GM10248 (cell line): ENCODE measurements around the gene RREB1.
"Not testable (repeated sequence)": the region's sequence is repeated elsewhere in the genome, so short reads cannot be mapped to it uniquely, and the experiment has no call there.

Source experiments
- CTCF ChIA-PET: fragments of 300-600 bp; sonication (Branson Sonifier 250); formaldehyde crosslinking; extraction: SDS; loops from one replicate; lab custom pipeline; 2021; ENCODE audit warnings: antibody characterized with exemption; lab: Yijun Ruan, JAX
- POLR2A ChIA-PET: fragments of 350-650 bp; sonication (Branson Sonifier 250); formaldehyde crosslinking; extraction: SDS; loops from one replicate; lab custom pipeline; 2020; ENCODE audit warnings: antibody characterized with exemption; lab: Yijun Ruan, JAX
- DNase-seq: peaks from one replicate; pipeline ENCODE4 v3.0.0; 2012; ENCODE audit errors: extremely low spot score
- CTCF ChIP-seq: IDR thresholded peaks from 2 replicates; pipeline ENCODE4 v1.5.1; 2012; ENCODE audit warnings: mild to moderate bottlenecking, low read depth; ENCODE audit errors: extremely low read depth, missing control alignments, control extremely low read depth

The RREB1 gene

GRCh38 chr6:7264041-7264440 lies 156.3 kb downstream of the RREB1 start:
- ChIA-PET POLR2A (no interaction called here), CTCF (interaction anchor here (1.0 to 3.2 kb wide), 6 partner anchors 11 to 540 kb away, joined by 3 to 32 read pairs (median 4); no protein-coding TSS in a partner anchor)
- DNase-seq = no peak

GRCh38 chr6:7264686-7265384 lies 157.1 kb downstream of the RREB1 start:
- ChIA-PET POLR2A (no interaction called here), CTCF (interaction anchor here (1.0 to 3.2 kb wide), 7 partner anchors 10 to 541 kb away, joined by 3 to 32 read pairs (median 4); no protein-coding TSS in a partner anchor)
- no peak for DNase-seq
- TF ChIP-seq CTCF = no peak

More at GRCh38 chr6:7264041-7264440, 156.3 kb downstream of the RREB1 start:
- no peak for TF ChIP-seq CTCF

- CTCF ChIA-PET = interaction anchor here (0.6 to 3.2 kb wide), 5 partner anchors 10 to 351 kb away, joined by 3 to 32 read pairs (median 4); no protein-coding TSS in a partner anchor
- DNase-seq, POLR2A ChIA-PET: not testable (repeated sequence)
Measured at GRCh38 chr6:7265385-7265726, 157.6 kb downstream of the RREB1 start.

GRCh38 chr6:7267071-7267465 lies 159.3 kb downstream of the RREB1 start:
- ChIA-PET POLR2A (interaction anchor here (0.6 kb wide), 1 partner anchor 49 kb away, joined by 3 read pairs; no protein-coding TSS in a partner anchor), CTCF (interaction anchor here (1.0 to 1.3 kb wide), 2 partner anchors 9 to 11 kb away, joined by 4 to 6 read pairs; no protein-coding TSS in a partner anchor)
- DNase-seq = no peak
- no peak for TF ChIP-seq CTCF

- DNase-seq = no peak
- CTCF ChIA-PET = interaction anchor here (1.0 to 1.3 kb wide), 2 partner anchors 8 to 11 kb away, joined by 4 to 6 read pairs; no protein-coding TSS in a partner anchor
- POLR2A ChIA-PET = no interaction called here
- TF ChIP-seq CTCF = no peak
Measured at GRCh38 chr6:7267466-7268091, 159.8 kb downstream of the RREB1 start.

GRCh38 chr6:7268362-7268761 lies 160.6 kb downstream of the RREB1 start:
- POLR2A ChIA-PET = no interaction called here
- no peak for DNase-seq
- no peak for TF ChIP-seq CTCF
- CTCF ChIA-PET = interaction anchor here (1.3 kb wide), 1 partner anchor 10 kb away, joined by 4 read pairs; no protein-coding TSS in a partner anchor
